PC-3 (cell line): Measurements from ENCODE around the gene GPR26. TPM values are rescaled to one million over a fixed set of nuclear protein-coding genes. Genes with fewer than 3 reads are reported as not detected.

Experiments used
- ATAC-seq: fragments of 200-7000 bp; cut with Tn5 transposase; 2 replicates; pipeline ENCODE4 v1.9.1; 2020; ENCODE audit warnings: mild to moderate bottlenecking, moderate library complexity
- BruUV-seq: library from RNA; stranded (reverse); fragments of 400-500 nt; replicated peaks from 2 replicates; lab custom pipeline; 2021; lab: Mats Ljungman, UMichigan
- CTCF ChIA-PET: fragments of 300-600 bp; sonication (Branson Sonifier 250); formaldehyde crosslinking; loops from one replicate; lab custom pipeline; 2022; ENCODE audit warnings: antibody characterized with exemption; lab: Charles Lee
- POLR2A ChIA-PET: fragments of 300-600 bp; sonication (Branson Sonifier 250); formaldehyde crosslinking; loops from one replicate; lab custom pipeline; 2022; ENCODE audit warnings: antibody characterized with exemption; ENCODE audit not compliant: unreplicated experiment; lab: Charles Lee
- DNase-seq: peaks from one replicate; pipeline ENCODE4 v3.0.0-alpha.2; 2015
- H2AFZ ChIP-seq: fragments of 300-600 bp; sonication (generic); 2 replicates; pipeline ENCODE4 v1.6.0; 2016; ENCODE audit warnings: antibody characterized with exemption, low read length
- H3F3A ChIP-seq: fragments of 300-600 bp; sonication (generic); one replicate; pipeline ENCODE4 v1.6.0; 2017; ENCODE audit warnings: antibody characterized with exemption, low read length, control low read depth, mild to moderate bottlenecking; ENCODE audit not compliant: unreplicated experiment
- H3K27ac ChIP-seq: fragments of 300-600 bp; sonication (generic); 2 replicates; pipeline ENCODE4 v1.5.1; 2016; ENCODE audit warnings: mild to moderate bottlenecking, low read length
- H3K27me3 ChIP-seq: fragments of 300-600 bp; sonication (generic); 2 replicates; pipeline ENCODE4 v1.6.1; 2016; ENCODE audit warnings: low read length, mixed read lengths
- H3K36me3 ChIP-seq: fragments of 300-600 bp; sonication (generic); 2 replicates; pipeline ENCODE4 v1.6.1; 2016; ENCODE audit warnings: low read depth, mixed run types, low read length, mixed read lengths
- H3K4me1 ChIP-seq: fragments of 300-600 bp; sonication (generic); 2 replicates; pipeline ENCODE4 v1.5.1; 2016; ENCODE audit warnings: low read length; ENCODE audit not compliant: insufficient read depth
- H3K4me2 ChIP-seq: fragments of 300-600 bp; sonication (generic); 2 replicates; pipeline ENCODE4 v1.6.0; 2016; ENCODE audit warnings: low read length
- H3K4me3 ChIP-seq: fragments of 300-600 bp; sonication (generic); 2 replicates; pipeline ENCODE4 v1.5.1; 2016; ENCODE audit warnings: mild to moderate bottlenecking, low read length, mixed read lengths
- H3K79me2 ChIP-seq: fragments of 300-600 bp; sonication (generic); 2 replicates; pipeline ENCODE4 v1.6.1; 2017; ENCODE audit warnings: low read length, mixed read lengths
- H3K9ac ChIP-seq: fragments of 300-600 bp; sonication (generic); 2 replicates; pipeline ENCODE4 v1.6.0; 2016; ENCODE audit warnings: mild to moderate bottlenecking, low read length
- H3K9me2 ChIP-seq: fragments of 300-600 bp; sonication (generic); replicated peaks from 2 replicates; pipeline ENCODE4 v1.6.1; 2016; ENCODE audit warnings: mixed run types, low read length, mixed read lengths
- H3K9me3 ChIP-seq: fragments of 300-600 bp; sonication (generic); 2 replicates; pipeline ENCODE4 v1.6.1; 2016; ENCODE audit warnings: low read length, mixed read lengths
- H4K20me1 ChIP-seq: fragments of 300-600 bp; sonication (generic); 2 replicates; pipeline ENCODE4 v1.6.1; 2016; ENCODE audit warnings: low read length, mixed read lengths
- CTCF ChIP-seq: fragments of 300-600 bp; sonication (generic); conservative IDR thresholded peaks from 2 replicates; pipeline ENCODE4 v1.5.1; 2017; ENCODE audit warnings: antibody characterized with exemption, low read depth, mild to moderate bottlenecking, low read length
- EZH2 ChIP-seq: fragments of 300-600 bp; sonication (generic); IDR thresholded peaks from one replicate; pipeline ENCODE4 v1.6.1; 2017; ENCODE audit warnings: antibody characterized with exemption, mild to moderate bottlenecking, low read length; ENCODE audit not compliant: unreplicated experiment
- EZH2phosphoT487 ChIP-seq: fragments of 300-600 bp; sonication (generic); IDR thresholded peaks from 2 replicates; pipeline ENCODE4 v1.6.1; 2018; ENCODE audit warnings: mild to moderate bottlenecking, antibody characterized with exemption, low read length, borderline replicate concordance
- intact Hi-C: fragments of 100-400 bp; cut with micrococcal nuclease; formaldehyde crosslinking; loops from 2 replicates; pipeline ENCODE4 v1.9.0; 2023
- total RNA-seq: library from RNA; depleted of rRNA; stranded (reverse); fragments of >200 nt; gene quantifications from 2 replicates; pipeline ENCODE4 v1.2.3, GENCODE V29; 2014

GPR26 gene
- total RNA-seq, 1 experiment from 2014 or later, result not detected

- no TSS peak for BruUV-seq
- CTCF ChIA-PET, result no interaction called here
- Histone ChIP-seq H3K4me3 (no peak overlapping the region), H3K4me1 (no peaks in the 10 kb centered on the region), H3K79me2 (no peaks in the 10 kb centered on the region), H4K20me1 (no peaks in the 10 kb centered on the region), H3K27me3 (peaks cover 23% of the 10 kb centered on the region), H3F3A (no peaks in the 10 kb centered on the region), H3K9ac (no peak overlapping the region), H3K9me3 (no peaks in the 10 kb centered on the region), H3K9me2 (no peaks in the 10 kb centered on the region), H3K4me2 (no peak overlapping the region), H3K27ac (no peak overlapping the region), H3K36me3 (no peaks in the 10 kb centered on the region), H2AFZ (no peak overlapping the region)
- POLR2A ChIA-PET, result no interaction called here
- TF ChIP-seq EZH2 (no peak), CTCF (no peak), EZH2phosphoT487 (no peak)
- DNase-seq, result no peak
- intact Hi-C loops, result no loop called here
- no peak for ATAC-seq
Observed at GRCh38 chr10:123621916-123622315, 44.2 kb upstream of the GPR26 start.

- Histone ChIP-seq H3F3A (no peaks in the 10 kb centered on the region), H4K20me1 (no peaks in the 10 kb centered on the region), H2AFZ (no peak overlapping the region), H3K4me1 (no peaks in the 10 kb centered on the region), H3K9me3 (no peaks in the 10 kb centered on the region), H3K79me2 (no peaks in the 10 kb centered on the region), H3K27ac (no peak overlapping the region), H3K27me3 (peaks cover 23% of the 10 kb centered on the region), H3K36me3 (no peaks in the 10 kb centered on the region), H3K9ac (no peak overlapping the region), H3K4me3 (no peak overlapping the region), H3K4me2 (no peak overlapping the region), H3K9me2 (no peaks in the 10 kb centered on the region)
- DNase-seq, result no peak
- intact Hi-C loops, result no loop called here
- BruUV-seq, result no TSS peak
- TF ChIP-seq EZH2 (no peak), EZH2phosphoT487 (no peak), CTCF (no peak)
- no peak for ATAC-seq
- ChIA-PET POLR2A (no interaction called here), CTCF (no interaction called here)
Observed at GRCh38 chr10:123622381-123622780, 43.8 kb upstream of the GPR26 start.

- H3K4me3 ChIP-seq, result no peak overlapping the region
- no peak overlapping the region for H2AFZ ChIP-seq
- CTCF ChIA-PET, result no interaction called here
- ATAC-seq (no peak), DNase-seq (no peak)
- H3K9ac ChIP-seq, result no peak overlapping the region
- BruUV-seq, result no TSS peak
- H3K27me3 ChIP-seq, result peaks cover 20% of the 10 kb centered on the region
- no peaks in the 10 kb centered on the region for H3K79me2 ChIP-seq
- no peaks in the 10 kb centered on the region for H3F3A ChIP-seq
- POLR2A ChIA-PET, result no interaction called here
- intact Hi-C loops, result no loop called here
- no peak overlapping the region for H3K27ac ChIP-seq
- no peaks in the 10 kb centered on the region for H3K36me3 ChIP-seq
- H3K4me1 ChIP-seq, result no peaks in the 10 kb centered on the region
- no peaks in the 10 kb centered on the region for H3K9me2 ChIP-seq
- TF ChIP-seq EZH2phosphoT487 (no peak), EZH2 (no peak), CTCF (no peak)
- H3K9me3 ChIP-seq, result no peaks in the 10 kb centered on the region
- H3K4me2 ChIP-seq, result no peak overlapping the region
- no peaks in the 10 kb centered on the region for H4K20me1 ChIP-seq
Observed at GRCh38 chr10:123624086-123624485, 42.1 kb upstream of the GPR26 start.
